Esophagus (tissue), 2 donors: Measurements from ENCODE around the gene PCBD2. TPM values are rescaled to one million over a fixed set of nuclear protein-coding genes. Genes with fewer than 3 reads are reported as not detected.
"Not testable (repeated sequence)": the region's sequence is repeated elsewhere in the genome, so short reads cannot be mapped to it uniquely, and the experiment has no call there.

Experiments used
- H3K27ac ChIP-seq, 2 donors: one replicate each; pipeline ENCODE4 v1.5.1; 2013; ENCODE audit warnings: low read depth in 2 of 2, mild to moderate bottlenecking in 2 of 2, inconsistent platforms in 1 of 2, low read length in 1 of 2, moderate library complexity in 1 of 2
- H3K27me3 ChIP-seq, 2 donors: one replicate each; pipeline ENCODE4 v1.6.1; 2013; ENCODE audit warnings: low read length in 2 of 2, control low read depth in 1 of 2, mild to moderate bottlenecking in 1 of 2; ENCODE audit not compliant: insufficient read depth in 2 of 2, control insufficient read depth in 1 of 2
- H3K36me3 ChIP-seq, 2 donors: one replicate each; pipeline ENCODE4 v1.6.1; 2013; ENCODE audit warnings: low read length in 1 of 2; ENCODE audit not compliant: control insufficient read depth in 2 of 2, insufficient read depth in 2 of 2
- H3K4me1 ChIP-seq, 2 donors: one replicate each; pipeline ENCODE4 v1.6.1; 2013; ENCODE audit warnings: low read length in 1 of 2; ENCODE audit not compliant: control insufficient read depth in 2 of 2, insufficient read depth in 2 of 2
- H3K4me3 ChIP-seq, 2 donors: one replicate each; pipeline ENCODE4 v1.5.1; 2013; ENCODE audit warnings: low read length in 2 of 2, mild to moderate bottlenecking in 2 of 2, low read depth in 1 of 2, moderate library complexity in 1 of 2
- H3K9me3 ChIP-seq, 2 donors: one replicate each; pipeline ENCODE4 v1.6.1; 2013; ENCODE audit warnings: mild to moderate bottlenecking in 2 of 2, low read depth in 1 of 2, low read length in 1 of 2, moderate library complexity in 1 of 2; ENCODE audit not compliant: control insufficient read depth in 2 of 2, insufficient read depth in 1 of 2
- WGBS, 2 donors: extraction: QIAGEN DNeasy Blood & Tissue Kit; methylation state at CpG; one replicate each; pipeline ENCODE4 v1.1.7; 2013; 5-methylcytosine and 5-hydroxymethylcytosine counted together
- polyA plus RNA-seq, 2 donors: library from polyadenylated mRNA; stranded (reverse); fragments of 200-250 nt; gene quantifications; one replicate each; pipeline ENCODE4 v1.2.3, GENCODE V29; 2013
- donor health status: healthy with polysubstance abuse.
- donor health status: Bipolar disorder and iron deficiency.

The PCBD2 gene
- polyA plus RNA-seq, 2 donors = 5.7 to 6.0 TPM

- WGBS, 2 donors = 94 to 95% methylated on average over 2 of the region's 2 CpGs
- Histone ChIP-seq H3K4me1 (no peaks in the 10 kb centered on the region), H3K27ac (no peak overlapping the region), H3K4me3 (no peak overlapping the region), H3K27me3 (no peaks in the 10 kb centered on the region), H3K36me3 (no peaks in the 10 kb centered on the region), H3K9me3 (no peaks in the 10 kb centered on the region)
Measured at GRCh38 chr5:134993161-134993560, 88.2 kb downstream of the PCBD2 start.

- H3K9me3 ChIP-seq = no peaks in the 10 kb centered on the region
- no peaks in the 10 kb centered on the region for H3K27me3 ChIP-seq
- no peak overlapping the region for H3K27ac ChIP-seq
- no peaks in the 10 kb centered on the region for H3K4me1 ChIP-seq
- 67 to 76% methylated on average over 2 of the region's 2 CpGs for WGBS, 2 donors
- H3K36me3 ChIP-seq = no peaks in the 10 kb centered on the region
- no peak overlapping the region for H3K4me3 ChIP-seq
Measured at GRCh38 chr5:134994560-134995156, 89.7 kb downstream of the PCBD2 start.

GRCh38 chr5:134995850-134996402 lies 91.0 kb downstream of the PCBD2 start:
- Histone ChIP-seq H3K9me3 (no peaks in the 10 kb centered on the region), H3K4me1 (no peaks in the 10 kb centered on the region), H3K36me3 (no peaks in the 10 kb centered on the region), H3K27me3 (no peaks in the 10 kb centered on the region), H3K27ac (no peak overlapping the region), H3K4me3 (no peak overlapping the region)
- 88% methylated on average over 8 of the region's 8 CpGs for WGBS, 2 donors

- 74 to 81% methylated on average over 11 of the region's 11 CpGs for WGBS, 2 donors
- no peaks in the 10 kb centered on the region for H3K27me3 ChIP-seq
Measured at GRCh38 chr5:134997015-134997414, 92.1 kb downstream of the PCBD2 start.

GRCh38 chr5:134998068-134998467 lies 93.1 kb downstream of the PCBD2 start:
- 93% methylated on average over 5 of the region's 5 CpGs for WGBS, 2 donors
- H3K9me3 ChIP-seq, H3K27me3 ChIP-seq, H3K36me3 ChIP-seq, H3K4me3 ChIP-seq, H3K4me1 ChIP-seq, H3K27ac ChIP-seq: not testable (repeated sequence)

More at GRCh38 chr5:134997015-134997414, 92.1 kb downstream of the PCBD2 start:
- Histone ChIP-seq H3K4me1 (no peaks in the 10 kb centered on the region), H3K9me3 (no peaks in the 10 kb centered on the region), H3K27ac (no peak overlapping the region), H3K4me3 (no peak overlapping the region), H3K36me3 (no peaks in the 10 kb centered on the region)

GRCh38 chr5:135004376-135004775 lies 99.4 kb downstream of the PCBD2 start:
- Histone ChIP-seq H3K9me3 (no peaks in the 10 kb centered on the region), H3K36me3 (no peaks in the 10 kb centered on the region), H3K27me3 (no peaks in the 10 kb centered on the region), H3K27ac (no peak overlapping the region), H3K4me3 (no peak overlapping the region), H3K4me1 (no peaks in the 10 kb centered on the region)
- WGBS, 2 donors = 92 to 98% methylated on average over 3 of the region's 3 CpGs

GRCh38 chr5:135005076-135005475 lies 100.1 kb downstream of the PCBD2 start:
- 79 to 95% methylated on average over 3 of the region's 3 CpGs for WGBS, 2 donors
- no peak overlapping the region for H3K4me3 ChIP-seq
- H3K27me3 ChIP-seq = no peaks in the 10 kb centered on the region
- no peaks in the 10 kb centered on the region for H3K9me3 ChIP-seq
- H3K36me3 ChIP-seq = no peaks in the 10 kb centered on the region
- H3K4me1 ChIP-seq = no peaks in the 10 kb centered on the region
- H3K27ac ChIP-seq = no peak overlapping the region

GRCh38 chr5:135007305-135007704 lies 102.4 kb downstream of the PCBD2 start:
- Histone ChIP-seq H3K4me1 (no peaks in the 10 kb centered on the region), H3K9me3 (no peaks in the 10 kb centered on the region), H3K27ac (no peak overlapping the region), H3K4me3 (no peak overlapping the region), H3K36me3 (peaks cover 0 to 3% of the 10 kb centered on the region in 2 donors), H3K27me3 (no peaks in the 10 kb centered on the region)
- WGBS, 2 donors = 93% methylated on average over 9 of the region's 9 CpGs

- Histone ChIP-seq H3K4me1 (peaks cover 0 to 3% of the 10 kb centered on the region in 2 donors), H3K9me3 (no peaks in the 10 kb centered on the region), H3K27me3 (no peaks in the 10 kb centered on the region), H3K4me3 (no peak overlapping the region), H3K36me3 (peaks cover 0 to 3% of the 10 kb centered on the region in 2 donors), H3K27ac (no peak overlapping the region)
- 81 to 87% methylated on average over 11 of the region's 11 CpGs for WGBS, 2 donors
Measured at GRCh38 chr5:135007749-135008363, 102.9 kb downstream of the PCBD2 start.

- 93 to 95% methylated on average over 8 of the region's 8 CpGs for WGBS, 2 donors
Measured at GRCh38 chr5:135008556-135008955, 103.6 kb downstream of the PCBD2 start.

More at GRCh38 chr5:135008556-135008955, 103.6 kb downstream of the PCBD2 start:
- H3K27me3 ChIP-seq = no peaks in the 10 kb centered on the region
- no peak overlapping the region for H3K4me3 ChIP-seq
- no peaks in the 10 kb centered on the region for H3K9me3 ChIP-seq
- peaks cover 0 to 3% of the 10 kb centered on the region in 2 donors for H3K36me3 ChIP-seq
- no peak overlapping the region for H3K27ac ChIP-seq
- peaks cover 0 to 8% of the 10 kb centered on the region in 2 donors for H3K4me1 ChIP-seq
